ENCODE data around the gene PPP1R7.

The PPP1R7 gene

DNA sequence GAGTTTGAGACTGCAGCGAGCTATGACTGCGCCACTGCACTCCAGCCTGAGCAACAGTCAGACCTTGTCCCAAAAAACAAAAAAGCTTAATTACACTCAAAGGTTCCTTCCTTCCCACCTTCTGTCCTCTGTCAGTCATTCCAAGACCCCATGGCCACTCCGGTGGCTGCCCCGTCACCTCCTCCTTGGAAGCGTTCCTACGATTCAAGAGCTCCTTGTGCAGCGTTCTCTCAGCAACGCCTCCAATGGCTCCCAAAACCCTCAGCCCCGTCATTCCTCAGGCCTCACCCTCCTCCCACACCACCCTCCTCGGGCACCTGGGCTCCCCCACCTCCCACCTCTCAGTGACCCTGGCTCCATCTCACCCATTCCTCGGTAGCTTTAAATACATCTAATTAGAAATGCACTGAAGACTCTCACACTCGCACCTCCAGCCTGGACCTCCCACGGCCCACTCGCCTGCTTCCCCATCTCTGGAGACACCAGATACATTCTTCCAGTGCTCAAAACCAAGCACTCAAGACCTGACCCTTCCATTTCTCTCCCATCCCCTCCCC lies 9.0 kb upstream of the PPP1R7 start:
- DNase-seq (ENCODE audit: low read depth) = no peak

DNA sequence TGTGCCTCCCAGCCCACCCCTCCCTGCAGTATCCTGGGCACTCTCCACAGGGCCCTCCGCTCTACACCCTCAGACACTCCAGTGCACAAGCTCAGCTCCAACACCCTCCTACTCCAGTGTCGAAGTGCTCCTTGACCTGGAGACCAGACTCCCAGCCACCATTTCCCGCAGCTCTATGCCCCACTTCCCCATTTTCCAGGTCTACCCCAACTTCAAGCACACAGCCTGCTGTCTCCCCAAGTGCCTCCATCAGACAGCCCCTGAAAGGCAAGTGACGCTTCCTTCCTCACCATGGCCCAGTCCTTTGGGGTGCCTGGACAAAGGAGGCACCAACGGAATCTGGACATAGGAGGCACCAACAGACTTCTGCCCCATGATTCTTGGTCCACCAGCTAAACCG lies 8.2 kb upstream of the PPP1R7 start:
- no peak for DNase-seq (ENCODE audit: low read depth)

DNA sequence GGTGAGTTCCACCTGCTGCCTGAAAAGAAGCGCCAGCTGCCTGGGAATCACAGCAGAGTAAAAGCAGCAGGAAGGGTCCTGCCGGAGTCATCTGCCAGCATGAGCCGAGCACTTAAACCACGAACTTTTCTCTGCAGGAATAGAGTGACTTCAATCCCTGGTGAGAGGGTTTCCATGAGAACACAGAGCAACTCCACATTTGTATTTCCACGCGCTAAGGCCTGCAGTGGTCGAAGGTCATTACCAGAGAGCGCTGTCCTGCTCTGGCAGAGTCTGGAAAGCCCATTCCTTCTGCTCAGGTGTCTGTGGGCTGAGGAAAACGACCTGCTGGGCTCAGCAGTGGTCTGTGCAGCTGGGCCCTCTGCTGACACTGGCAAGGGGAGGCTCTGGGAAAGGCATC lies 7.7 kb upstream of the PPP1R7 start:
- no peak for DNase-seq (ENCODE audit: low read depth)

DNA sequence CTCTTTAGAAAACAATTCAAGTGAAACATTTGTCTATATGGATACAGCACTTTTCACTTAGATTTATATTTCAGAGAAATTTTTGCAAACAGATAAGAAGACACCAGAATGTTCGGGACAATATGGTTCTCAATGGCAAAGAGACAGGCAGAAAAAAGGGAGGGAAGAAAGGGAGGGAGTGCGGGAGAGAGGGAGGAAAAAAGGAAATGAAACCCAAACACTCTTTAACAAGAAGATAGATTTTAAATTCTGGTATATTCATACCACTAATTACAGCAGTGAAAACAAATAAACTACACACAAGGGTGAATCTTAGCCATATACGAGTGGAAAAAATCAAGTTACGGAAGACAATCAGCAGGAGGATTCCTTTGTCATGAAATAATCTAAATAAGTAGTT lies 4.0 kb upstream of the PPP1R7 start:
- no peak for DNase-seq (ENCODE audit: low read depth)

DNA sequence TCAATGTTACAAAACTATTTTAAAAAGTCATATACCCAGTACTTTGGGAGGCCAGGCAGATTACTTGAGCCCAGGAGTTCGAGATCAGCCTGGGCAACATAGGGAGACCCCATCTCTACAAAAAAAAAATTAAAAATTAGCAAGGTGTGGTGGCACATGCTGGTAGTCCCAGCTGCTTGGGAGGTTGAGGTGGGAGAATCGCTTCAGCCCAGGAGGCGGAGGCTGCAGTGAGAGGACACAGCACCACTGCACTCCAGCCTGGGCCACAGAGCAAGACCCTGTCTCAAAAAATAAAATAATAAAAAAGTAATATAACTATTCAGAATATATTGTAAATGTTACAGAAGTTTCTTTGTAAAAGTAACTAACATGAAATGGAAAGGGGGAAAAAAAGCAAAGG lies 2.9 kb upstream of the PPP1R7 start:
- no peak for DNase-seq (ENCODE audit: low read depth)

DNA sequence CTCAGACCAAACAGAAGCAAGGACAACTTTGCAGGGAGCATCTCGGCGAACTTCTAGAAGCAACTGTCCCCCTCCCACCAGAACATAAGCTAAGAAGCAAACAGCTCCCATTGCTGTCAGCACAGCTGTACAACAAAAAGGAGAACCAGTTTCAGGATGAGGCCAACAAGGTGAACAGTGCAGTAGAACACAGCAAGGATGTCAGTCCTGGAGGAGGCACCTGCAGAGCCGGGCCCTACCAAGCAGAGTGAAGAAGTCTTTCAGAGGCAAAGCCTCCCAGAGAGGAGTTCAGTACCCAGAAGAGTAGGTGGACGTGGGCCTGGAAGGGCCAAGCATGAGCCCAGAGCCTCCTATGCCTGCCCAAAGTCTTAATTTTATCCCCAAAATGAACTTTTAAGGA lies 2.0 kb upstream of the PPP1R7 start:
- no peak for DNase-seq (ENCODE audit: low read depth)

DNA sequence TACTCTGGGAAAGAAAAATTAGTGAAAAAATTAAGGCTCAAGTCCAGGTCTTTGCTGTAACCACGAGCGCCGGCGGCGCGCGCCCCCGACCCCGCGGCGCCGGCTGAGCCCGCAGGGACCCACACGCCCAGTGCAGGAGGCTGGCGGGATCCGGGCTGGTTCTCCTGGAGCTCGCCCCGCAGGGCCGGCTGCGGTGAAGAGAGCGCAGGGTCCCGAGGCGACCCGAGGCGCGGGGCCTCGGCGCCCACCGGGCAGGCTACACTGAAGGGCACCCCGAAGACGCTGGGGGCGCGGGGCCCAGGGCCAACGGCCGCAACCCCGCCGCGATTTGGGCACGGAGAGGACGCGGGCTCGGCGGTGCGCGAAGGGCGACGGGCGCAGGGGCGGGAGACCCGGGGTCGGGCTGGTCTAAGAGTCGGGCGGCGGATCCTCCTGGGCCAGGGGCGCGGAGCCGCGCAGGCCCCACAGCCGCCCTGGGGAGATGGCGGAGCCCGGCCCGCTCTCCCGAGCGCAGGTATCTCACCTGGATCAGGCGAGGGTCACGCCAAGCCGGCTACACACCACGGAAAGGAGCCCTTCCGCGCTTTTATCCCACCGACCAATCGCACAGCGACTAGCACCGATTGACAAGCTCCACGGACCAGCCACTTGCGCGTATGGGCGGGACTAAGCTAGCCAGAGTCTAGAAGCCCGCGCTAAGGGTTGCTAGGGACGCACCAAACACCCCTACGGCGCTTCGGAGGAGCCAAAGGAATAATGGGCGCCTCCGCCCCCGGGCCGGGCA lies 1.2 kb upstream of the PPP1R7 start, which contains the start of gene PASK:
PASK (minus strand) TSS at position 582 of the 784 bp plus-strand sequence. CDS start 6,440 bp downstream, outside the sequence.
- peak; percentile 89 for DNase-seq (ENCODE audit: low read depth)

DNA sequence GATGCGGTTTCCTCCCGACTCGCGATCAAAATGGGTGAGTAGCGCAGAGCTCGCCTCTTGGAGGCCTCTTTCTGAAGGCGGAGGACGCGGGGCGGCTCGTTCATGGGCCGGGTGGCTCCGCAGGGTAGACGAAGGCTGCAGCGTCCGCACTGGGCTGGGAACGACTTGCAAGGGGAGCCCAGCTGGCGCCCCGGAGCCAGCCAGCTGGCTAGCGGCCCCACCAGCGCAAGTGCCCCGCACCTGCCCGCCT lies 667 bp upstream of the PPP1R7 start:
- DNase-seq (ENCODE audit: low read depth) = no peak

DNA sequence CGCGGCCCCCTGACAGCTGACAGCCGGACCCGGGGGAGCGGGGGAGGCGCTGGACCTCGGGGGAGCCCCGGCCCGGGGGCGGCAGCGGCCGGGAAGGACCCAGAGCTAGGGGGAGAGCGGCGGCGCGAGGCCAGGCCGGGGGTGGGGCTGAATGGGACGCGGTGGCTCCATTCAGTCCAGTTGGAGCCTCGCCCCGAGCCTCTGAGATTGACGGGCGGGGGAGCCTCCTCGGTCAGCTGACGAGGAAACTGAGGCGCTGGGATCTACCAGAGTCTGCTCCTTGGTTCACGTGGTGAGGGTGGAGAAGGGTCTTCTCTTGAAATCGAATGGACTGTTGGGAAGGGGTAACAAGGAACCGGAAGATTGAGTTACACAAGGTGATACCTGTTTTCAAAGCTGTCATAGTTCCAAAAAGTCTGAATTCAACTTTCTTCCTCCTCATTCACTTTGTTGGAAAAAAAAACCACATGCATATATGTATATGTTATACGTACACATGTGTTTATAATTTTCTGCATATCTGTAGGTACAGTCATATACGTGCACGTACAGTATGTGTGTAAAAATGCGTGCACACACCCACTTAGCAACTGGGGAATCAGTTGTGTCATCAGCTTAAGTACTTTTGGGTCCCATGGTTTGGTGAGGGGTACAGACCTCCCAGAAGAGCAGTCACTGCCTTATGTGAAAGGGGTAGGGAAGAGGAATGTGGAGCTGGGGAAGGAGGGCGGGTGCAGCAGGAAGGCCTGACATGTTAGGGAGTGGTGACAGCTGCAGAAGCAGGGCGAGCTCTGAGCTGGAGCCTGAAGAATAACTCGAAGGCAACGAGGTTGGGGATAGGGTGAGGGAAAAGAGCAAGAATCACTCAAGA lies 628 bp downstream of the PPP1R7 start:
- no peak for DNase-seq (ENCODE audit: low read depth)

DNA sequence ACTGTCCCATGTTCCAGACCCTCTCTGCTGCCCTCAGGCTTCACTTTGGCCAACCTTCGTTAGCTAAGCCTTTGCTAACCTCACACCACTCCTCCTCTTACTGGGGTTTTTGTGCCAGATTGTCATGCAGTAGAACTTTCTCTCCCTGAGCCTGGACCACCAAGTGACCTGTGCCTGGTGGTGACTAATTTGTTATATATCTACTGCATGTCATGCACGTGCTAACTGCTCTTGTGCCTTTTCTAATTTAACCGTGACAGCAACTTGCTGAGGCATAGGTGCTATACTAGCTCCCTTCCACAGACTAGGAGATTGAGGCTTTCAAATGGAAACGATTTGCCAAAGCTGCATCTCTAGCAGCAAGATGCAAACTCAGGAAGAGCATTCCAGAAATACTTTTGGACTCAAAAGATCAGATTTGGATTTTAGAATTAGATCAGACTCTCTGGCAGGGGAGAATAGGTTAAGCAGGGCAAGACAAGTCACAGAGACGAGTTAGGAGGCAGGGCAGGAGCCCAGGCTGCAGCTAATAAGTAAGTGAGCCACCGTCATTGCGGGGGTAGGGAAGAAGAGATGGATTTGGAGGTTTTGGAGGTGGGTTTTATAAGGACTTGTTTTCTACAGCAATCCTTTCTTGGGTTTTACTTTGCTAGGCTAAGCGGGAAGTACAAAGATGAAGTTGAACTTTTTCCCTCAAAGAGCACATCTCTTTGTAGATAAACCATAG lies 1.8 kb downstream of the PPP1R7 start:
- no peak for DNase-seq (ENCODE audit: low read depth)

DNA sequence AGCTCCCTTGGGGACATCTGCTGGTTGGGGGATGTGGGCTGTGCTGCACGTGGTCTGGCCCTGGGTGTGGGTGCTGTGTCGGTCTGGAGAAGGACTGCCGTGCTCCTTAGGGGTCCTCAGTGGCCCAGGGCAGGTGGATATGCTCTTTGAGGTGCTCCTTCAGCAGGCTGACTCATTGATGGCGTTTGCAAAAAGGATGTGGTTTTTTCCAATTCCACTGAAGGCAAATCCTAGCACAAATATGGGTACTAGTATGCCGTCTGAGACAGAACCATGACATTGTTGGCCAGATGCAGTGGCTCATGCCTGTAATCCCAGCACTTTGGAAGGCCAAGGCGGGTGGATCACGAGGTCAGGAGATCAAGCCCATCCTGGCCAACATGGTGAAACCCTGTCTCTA lies 3.3 kb downstream of the PPP1R7 start:
- no peak for DNase-seq (ENCODE audit: low read depth)

DNA sequence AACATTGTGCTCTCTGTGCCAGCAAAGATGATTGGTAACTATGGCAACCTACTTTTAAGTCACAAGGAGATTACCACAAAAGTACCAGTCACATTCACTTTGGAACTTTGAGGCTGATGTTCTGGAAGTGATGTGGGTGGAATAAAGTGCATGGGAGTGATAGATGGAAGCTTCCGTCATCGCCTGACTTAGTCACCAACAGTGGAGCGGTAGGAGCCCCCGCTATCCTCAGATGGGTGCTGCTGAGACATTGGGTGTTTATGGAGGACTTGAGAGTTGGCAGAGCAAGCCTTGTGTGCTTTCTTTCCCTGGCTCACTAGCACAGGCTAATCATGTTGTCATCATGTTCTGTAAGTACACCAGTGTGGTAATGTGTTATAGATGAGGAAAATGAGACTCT lies 4.6 kb downstream of the PPP1R7 start:
- DNase-seq (ENCODE audit: low read depth) = no peak

DNA sequence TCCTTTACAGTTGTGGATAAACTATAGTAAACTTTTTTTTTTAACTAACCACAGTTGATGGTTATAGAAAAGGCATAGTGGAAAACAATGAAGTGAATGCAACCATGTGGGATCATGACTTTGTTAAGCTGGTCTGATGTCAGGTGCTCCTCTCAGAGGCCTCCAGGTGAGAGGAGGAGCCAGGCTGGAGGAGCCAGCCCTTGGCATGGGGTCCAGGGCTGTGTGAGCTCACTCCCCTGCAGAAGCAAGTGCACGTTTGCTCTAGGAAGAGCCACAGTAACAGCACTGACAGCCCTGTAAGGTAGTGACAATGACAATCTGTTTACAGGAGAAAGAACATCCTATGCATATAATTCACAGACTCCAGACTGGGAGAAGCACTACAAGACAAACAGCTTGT lies 5.7 kb downstream of the PPP1R7 start:
- no peak for DNase-seq (ENCODE audit: low read depth)

DNA sequence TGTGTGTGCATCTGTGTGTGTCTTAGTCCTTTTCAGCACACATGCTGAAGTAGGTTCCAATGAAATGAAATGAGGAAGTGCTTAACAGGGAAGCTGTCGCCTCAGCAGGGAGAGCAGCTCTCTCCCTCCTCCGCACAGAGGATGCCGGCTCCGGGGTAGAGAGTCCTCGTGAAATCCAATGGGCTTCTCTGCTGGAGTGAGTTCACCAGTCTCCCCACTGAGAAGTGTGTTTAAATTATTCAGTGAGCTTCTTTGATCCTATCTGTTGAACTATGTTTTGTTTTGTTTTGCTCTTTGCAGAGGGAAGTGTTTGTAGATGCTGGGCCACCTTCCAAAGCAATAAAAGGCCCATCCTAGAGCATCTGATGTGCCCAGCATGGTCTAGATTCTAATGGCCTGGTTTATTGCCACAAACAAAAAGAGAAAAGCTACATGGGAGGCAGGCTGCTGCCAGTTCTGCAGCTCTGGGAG lies 6.7 kb downstream of the PPP1R7 start:
- DNase-seq (ENCODE audit: low read depth) = no peak

DNA sequence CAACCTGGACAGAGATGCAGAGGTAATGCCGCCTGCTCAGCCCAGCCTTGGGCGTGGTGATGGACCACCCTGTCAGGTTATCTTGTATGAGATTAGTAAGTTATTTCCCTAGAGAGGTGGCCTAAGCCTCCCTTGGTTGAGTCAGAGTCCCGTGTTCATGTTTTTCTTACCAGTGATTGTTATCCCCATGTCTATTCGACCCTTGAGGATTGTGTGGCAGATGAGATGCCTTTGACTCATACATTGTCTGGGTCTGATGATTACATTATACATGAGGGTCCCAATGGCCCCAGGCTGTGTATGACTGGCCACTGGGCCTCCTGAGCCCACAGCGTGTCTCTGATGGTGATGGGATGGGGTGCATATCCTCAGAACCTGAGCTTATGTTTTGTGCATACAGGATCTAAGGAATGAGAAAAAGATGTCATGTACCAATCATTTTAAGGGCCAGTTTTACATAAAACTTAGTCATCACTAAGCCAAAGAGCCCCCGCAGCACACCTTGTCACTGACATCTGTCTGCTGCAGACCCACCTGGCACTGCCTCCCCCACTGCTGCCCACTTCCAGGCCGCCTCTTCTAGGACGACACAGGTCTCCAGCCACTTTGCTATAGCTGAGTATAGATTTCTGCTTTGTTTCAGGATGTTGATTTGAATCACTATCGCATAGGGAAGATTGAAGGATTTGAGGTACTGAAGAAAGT lies 7.7 kb downstream of the PPP1R7 start:
- DNase-seq (ENCODE audit: low read depth) = no peak

DNA sequence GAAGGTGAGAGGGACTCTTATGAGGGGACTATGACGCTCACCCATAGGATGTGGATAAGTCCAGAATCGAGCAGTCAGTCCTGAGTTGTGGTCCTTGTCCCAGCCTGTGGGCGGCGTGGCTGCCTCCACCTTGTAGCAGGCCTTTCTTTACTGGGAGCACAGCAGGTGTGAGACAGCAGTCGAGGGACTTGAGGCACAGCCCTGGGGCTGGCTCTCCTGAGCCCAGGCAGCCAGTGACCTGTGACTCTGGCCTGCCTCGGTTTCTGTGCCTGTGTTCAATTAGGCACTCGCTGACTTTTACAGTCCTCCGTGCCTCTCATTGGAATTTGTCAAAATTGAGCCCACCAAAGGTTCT lies 8.3 kb downstream of the PPP1R7 start:
- DNase-seq (ENCODE audit: low read depth) = no peak

DNA sequence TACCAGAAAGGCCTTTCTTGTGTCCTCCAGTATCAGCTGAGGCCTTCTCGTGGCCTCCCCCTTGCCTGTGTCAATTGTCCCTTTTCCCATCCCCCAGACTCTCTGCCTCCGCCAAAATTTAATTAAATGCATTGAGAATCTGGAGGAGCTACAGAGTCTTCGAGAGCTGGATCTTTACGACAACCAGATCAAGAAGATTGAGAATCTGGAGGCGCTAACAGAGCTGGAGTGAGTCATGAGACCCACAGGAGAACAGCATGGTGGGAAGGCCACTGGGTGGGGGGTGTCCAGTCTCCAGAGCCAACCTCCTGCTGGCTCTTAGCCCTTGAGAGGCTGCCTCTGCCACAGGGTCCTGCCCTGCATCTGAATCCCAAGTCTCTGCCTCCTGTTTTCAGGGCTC lies 8.8 kb downstream of the PPP1R7 start:
- no peak for DNase-seq (ENCODE audit: low read depth)

DNA sequence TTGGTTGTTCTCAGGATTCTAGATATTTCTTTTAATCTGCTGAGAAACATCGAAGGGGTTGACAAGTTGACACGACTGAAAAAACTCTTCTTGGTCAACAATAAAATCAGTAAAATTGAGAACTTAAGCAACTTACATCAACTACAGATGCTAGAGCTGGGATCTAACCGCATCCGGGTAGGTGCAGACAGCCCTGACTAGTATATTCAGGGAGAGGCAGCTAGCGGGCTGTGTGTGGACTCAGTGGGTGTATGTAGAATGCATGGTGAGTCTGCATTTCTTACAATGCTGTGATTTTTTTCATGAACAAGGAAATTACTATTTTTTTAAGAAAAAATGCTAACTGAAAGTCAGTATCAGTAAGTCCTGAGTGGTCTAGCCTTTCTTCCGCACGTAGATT lies 10.1 kb downstream of the PPP1R7 start:
- DNase-seq (ENCODE audit: low read depth) = no peak

DNA sequence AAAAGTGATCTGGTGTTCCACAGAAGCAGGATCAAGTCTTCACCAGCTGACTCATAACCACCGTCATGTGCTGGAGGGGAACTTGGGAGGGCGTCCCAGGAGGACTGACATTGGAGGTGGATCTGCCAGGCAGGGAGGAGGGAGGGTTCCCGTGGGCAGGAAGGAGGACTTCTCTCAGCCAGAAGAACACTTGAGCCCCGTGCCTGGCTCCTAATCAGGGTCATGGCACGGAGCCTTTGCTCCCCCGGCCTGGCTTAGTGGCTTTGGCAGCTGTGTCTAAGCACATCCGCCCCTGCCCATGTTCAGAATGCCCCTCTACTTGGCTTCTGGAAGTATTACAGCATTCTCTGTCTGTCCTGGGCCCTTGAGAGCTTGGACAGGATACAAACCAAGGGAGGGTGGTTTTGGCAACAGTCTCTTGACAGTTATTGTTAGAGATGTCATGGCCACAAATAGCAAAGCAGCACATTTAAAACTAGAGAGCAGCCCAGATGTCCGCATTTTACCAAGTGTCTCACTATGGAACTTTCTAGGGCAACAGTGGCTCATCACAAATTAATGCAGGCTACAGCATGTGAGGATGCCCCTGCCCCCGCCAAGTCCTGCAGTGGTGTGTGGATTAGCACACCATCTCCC lies 11.5 kb downstream of the PPP1R7 start:
- no peak for DNase-seq (ENCODE audit: low read depth)

DNA sequence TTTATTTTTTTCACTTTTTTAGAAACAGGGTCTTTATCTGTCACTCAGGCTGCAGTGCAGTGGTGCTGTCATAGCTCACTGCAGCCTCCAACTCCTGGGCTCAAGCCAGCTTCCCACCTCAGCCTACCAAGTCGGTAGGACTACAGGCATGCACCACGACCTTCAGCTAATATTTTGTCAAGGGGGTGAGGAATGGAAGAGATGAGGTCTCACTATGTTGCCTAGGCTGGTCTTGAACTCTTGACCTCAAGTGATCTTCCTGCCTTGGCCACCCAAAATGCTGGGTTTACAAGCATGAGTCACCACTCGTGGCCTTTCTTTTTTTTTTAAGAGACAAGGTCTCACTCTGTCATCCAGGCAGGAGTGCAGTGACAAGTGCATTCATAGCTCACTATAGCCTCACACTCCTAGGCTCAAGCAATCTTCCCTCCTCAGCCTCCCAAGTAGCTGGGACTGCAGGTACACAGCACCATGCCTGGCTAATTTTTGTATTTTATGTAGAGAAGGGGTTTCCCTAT lies 13.4 kb downstream of the PPP1R7 start:
- DNase-seq (ENCODE audit: low read depth) = no peak

DNA sequence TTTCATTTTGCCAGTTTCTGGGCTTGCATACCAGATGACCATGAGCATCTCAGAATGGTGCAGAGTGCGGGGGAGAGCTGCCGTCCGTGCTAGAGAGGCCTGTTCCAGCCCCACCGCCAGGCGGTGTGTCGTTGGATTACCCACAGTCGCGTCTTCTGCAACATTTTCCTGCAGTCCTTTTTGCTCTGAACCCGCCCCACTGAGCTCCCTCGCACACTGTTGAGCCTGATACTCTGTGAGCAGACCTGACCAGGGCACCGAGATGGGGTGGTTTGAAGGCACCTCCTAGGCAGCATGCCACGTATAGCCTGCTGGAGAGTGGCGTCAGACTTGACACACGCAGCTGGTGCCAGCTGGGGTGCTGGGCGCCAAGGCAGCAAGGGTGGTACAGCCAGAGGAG lies 18.1 kb downstream of the PPP1R7 start:
- no peak for DNase-seq (ENCODE audit: low read depth)

Data from stimulated activated CD8-positive, alpha-beta memory T cell treated with anti-CD3 and anti-CD28 coated beads, Interleukin-12 subunit alpha, Interleukin-12 subunit beta, amount 100 ng/mL, for 1 hour (primary cell).